ENCODE results near the gene SCIN. TPM values are rescaled to one million over a fixed set of nuclear protein-coding genes. Genes with fewer than 3 reads are reported as not detected.

Gene SCIN
- polyA plus RNA-seq, 1 of the 3 experiments (the other 2 are of a cell fraction), result 0.02 TPM

GRCh38 chr7:12643001-12643643 lies 72.6 kb downstream of the SCIN start (continued):
- no peak for TF ChIP-seq RFX5 (IDR thresholded peaks at IDR 0.05; ENCODE audit: low read length)
- TF ChIP-seq TAF1 (IDR thresholded peaks at IDR 0.05; ENCODE audit: borderline replicate concordance, low read depth, low read length), result no peak
- peak; percentile 42; the same call in 1 of the 2 replicates for TF ChIP-seq RXRA (IDR thresholded peaks at IDR 0.05; ENCODE audit: borderline replicate concordance, low read depth)
- no peak; the same call in 1 of the 2 replicates for TF ChIP-seq TEAD4 (IDR thresholded peaks at IDR 0.05; ENCODE audit: borderline replicate concordance, insufficient read depth)
- TF ChIP-seq, protein P1, sequence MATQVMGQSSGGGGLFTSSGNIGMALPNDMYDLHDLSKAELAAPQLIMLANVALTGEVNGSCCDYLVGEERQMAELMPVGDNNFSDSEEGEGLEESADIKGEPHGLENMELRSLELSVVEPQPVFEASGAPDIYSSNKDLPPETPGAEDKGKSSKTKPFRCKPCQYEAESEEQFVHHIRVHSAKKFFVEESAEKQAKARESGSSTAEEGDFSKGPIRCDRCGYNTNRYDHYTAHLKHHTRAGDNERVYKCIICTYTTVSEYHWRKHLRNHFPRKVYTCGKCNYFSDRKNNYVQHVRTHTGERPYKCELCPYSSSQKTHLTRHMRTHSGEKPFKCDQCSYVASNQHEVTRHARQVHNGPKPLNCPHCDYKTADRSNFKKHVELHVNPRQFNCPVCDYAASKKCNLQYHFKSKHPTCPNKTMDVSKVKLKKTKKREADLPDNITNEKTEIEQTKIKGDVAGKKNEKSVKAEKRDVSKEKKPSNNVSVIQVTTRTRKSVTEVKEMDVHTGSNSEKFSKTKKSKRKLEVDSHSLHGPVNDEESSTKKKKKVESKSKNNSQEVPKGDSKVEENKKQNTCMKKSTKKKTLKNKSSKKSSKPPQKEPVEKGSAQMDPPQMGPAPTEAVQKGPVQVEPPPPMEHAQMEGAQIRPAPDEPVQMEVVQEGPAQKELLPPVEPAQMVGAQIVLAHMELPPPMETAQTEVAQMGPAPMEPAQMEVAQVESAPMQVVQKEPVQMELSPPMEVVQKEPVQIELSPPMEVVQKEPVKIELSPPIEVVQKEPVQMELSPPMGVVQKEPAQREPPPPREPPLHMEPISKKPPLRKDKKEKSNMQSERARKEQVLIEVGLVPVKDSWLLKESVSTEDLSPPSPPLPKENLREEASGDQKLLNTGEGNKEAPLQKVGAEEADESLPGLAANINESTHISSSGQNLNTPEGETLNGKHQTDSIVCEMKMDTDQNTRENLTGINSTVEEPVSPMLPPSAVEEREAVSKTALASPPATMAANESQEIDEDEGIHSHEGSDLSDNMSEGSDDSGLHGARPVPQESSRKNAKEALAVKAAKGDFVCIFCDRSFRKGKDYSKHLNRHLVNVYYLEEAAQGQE (IDR thresholded peaks at IDR 0.05; ENCODE audit: low read depth, low read length), result no peak
- no peak for TF ChIP-seq RAD21 (IDR thresholded peaks at IDR 0.05; ENCODE audit: low read length)

DNA sequence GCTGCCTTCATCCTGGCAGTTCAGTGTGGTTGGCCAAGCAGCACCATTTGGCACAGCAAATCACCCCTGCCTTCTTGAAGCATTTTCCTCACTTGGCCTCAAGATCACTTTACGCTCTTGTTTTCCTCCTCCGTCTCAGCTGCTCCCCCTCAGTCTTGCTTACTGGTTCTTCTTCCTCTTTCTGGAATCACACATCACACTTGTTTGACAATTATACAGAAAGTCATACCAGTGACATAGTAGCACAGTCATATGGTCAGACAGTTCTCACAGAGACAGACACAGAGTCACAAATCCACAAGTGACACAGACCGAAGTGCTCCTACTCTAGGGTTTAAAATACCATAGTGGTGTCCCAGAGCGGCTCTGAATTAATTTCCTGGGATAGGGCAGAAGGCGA lies 73.1 kb downstream of the SCIN start:
- H2AFZ ChIP-seq (ENCODE audit: low read depth), result peak overlapping the region; percentile 80
- H3K9ac ChIP-seq, result no peak overlapping the region
- no peaks in the 10 kb centered on the region for H3K9me3 ChIP-seq
- no peaks in the 10 kb centered on the region for H3K27me3 ChIP-seq (ENCODE audit: insufficient read depth)
- ChIA-PET POLR2A (no interaction called here), CTCF (interaction anchor here (0.9 to 2.0 kb wide), 4 partner anchors 39 to 619 kb away, joined by 3 to 6 read pairs (median 4); no protein-coding TSS in a partner anchor)
- peak overlapping the region; percentile 41 to 57; a peak in 3 of 4 replicates for H3K27ac ChIP-seq (ENCODE audit: low read depth in 2 of 2, low read length in 1 of 2)
- H3K9me2 ChIP-seq, result no peaks in the 10 kb centered on the region
- H3K4me1 ChIP-seq (ENCODE audit: control insufficient read depth in 1 of 2, insufficient read depth in 2 of 2, low read depth in 1 of 2, low read length in 1 of 2), result peaks cover 0 to 3% of the 10 kb centered on the region in 2 experiments; a peak in 3 of 4 replicates
- no peak overlapping the region for H3K4me3 ChIP-seq (ENCODE audit: low read depth in 2 of 2, low read length in 1 of 2)
- no peak for DNase-seq
- TF ChIP-seq NFIC (IDR thresholded peaks at IDR 0.05; ENCODE audit: borderline replicate concordance) (no peak), USF1 (IDR thresholded peaks at IDR 0.05; ENCODE audit: borderline replicate concordance, low read depth) (no peak), EZH2phosphoT487 (IDR thresholded peaks at IDR 0.05; ENCODE audit: borderline replicate concordance, low read depth) (no peak), FOSL2 (IDR thresholded peaks at IDR 0.05; ENCODE audit: borderline replicate concordance, low read depth) (no peak), CTCF (IDR thresholded peaks at IDR 0.05) (no peak), RXRA (IDR thresholded peaks at IDR 0.05; ENCODE audit: borderline replicate concordance, low read depth) (no peak), RFX5 (IDR thresholded peaks at IDR 0.05; ENCODE audit: low read length) (no peak), MXI1 (IDR thresholded peaks at IDR 0.05; ENCODE audit: low read depth, low read length) (no peak), TAF1 (IDR thresholded peaks at IDR 0.05; ENCODE audit: borderline replicate concordance, low read depth, low read length) (no peak), MEF2A (IDR thresholded peaks at IDR 0.05; ENCODE audit: borderline replicate concordance, low read depth) (no peak), NRF1 (IDR thresholded peaks at IDR 0.05; ENCODE audit: low read depth, low read length) (no peak), RCOR1 (IDR thresholded peaks at IDR 0.05; ENCODE audit: low read length) (no peak), YY1 (IDR thresholded peaks at IDR 0.05; ENCODE audit: low read depth) (no peak), RAD21 (IDR thresholded peaks at IDR 0.05; ENCODE audit: low read length) (no peak), FOXJ3 (CRISPR knock-in tag; IDR thresholded peaks at IDR 0.05) (no peak)
- TF ChIP-seq, protein P1 (IDR thresholded peaks at IDR 0.05; ENCODE audit: low read depth, low read length), result no peak
- TF ChIP-seq, protein P2, sequence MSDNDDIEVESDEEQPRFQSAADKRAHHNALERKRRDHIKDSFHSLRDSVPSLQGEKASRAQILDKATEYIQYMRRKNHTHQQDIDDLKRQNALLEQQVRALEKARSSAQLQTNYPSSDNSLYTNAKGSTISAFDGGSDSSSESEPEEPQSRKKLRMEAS (IDR thresholded peaks at IDR 0.05; ENCODE audit: low read depth), result no peak
- no peaks in the 10 kb centered on the region for H3K79me2 ChIP-seq (ENCODE audit: insufficient read depth)
- peak overlapping the region; percentile 27 for H3K4me2 ChIP-seq
- 97% methylated on average over 5 of the region's 5 CpGs for WGBS (ENCODE audit: low lambda C conversion rate)
- H3F3A ChIP-seq (replicated peaks; ENCODE audit: insufficient read depth), result peaks cover 27% of the 10 kb centered on the region
- no peaks in the 10 kb centered on the region for H4K20me1 ChIP-seq (ENCODE audit: insufficient read depth)
- H3K36me3 ChIP-seq (replicated peaks in 1 of 2; ENCODE audit: control insufficient read depth in 1 of 2, insufficient read depth in 2 of 2, low read length in 1 of 2), result no peaks in the 10 kb centered on the region

Measured in SK-N-SH (cell line).